ENCODE data around the gene TBC1D1. TPM values are rescaled to one million over a fixed set of nuclear protein-coding genes. Genes with fewer than 3 reads are reported as not detected.

TBC1D1 gene
- polyA plus RNA-seq, 1 donor (not counting 4 experiments of a cell fraction or from before 2014, with no cell fraction given): 32.5 TPM

DNA sequence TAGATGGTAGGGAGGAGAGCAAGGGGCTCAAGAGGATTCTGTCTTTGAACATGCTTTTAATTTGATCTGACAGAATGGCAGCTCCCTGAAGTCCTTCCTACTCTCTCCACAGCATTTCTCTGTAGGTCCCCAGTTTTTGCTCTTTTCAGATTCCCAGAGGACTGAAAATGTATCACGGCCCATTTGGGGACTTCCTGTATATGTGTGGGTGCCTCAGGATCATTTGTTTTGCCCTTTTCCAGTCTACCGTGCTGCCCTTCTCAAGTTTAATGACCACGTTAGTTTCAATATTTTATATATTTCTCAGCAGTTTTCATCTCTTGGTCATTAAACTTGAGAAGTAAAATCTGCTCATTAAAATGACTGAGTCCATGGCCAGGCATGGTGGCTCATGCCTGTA lies 2.3 kb downstream of the TBC1D1 start:
- H3K4me3 ChIP-seq (ENCODE audit: control insufficient read depth in 2 of 3, extremely low read depth in 1 of 3, insufficient read depth in 2 of 3, low read depth in 1 of 3, low read length in 3 of 3): no peak overlapping the region
- H3K4me1 ChIP-seq (ENCODE audit: control insufficient read depth, extremely low read depth, insufficient read depth, low read length): no peaks in the 10 kb centered on the region
- no peaks in the 10 kb centered on the region for H3K9me1 ChIP-seq (ENCODE audit: control insufficient read depth, extremely low read depth, insufficient read depth, low read length)
- FAIRE-seq (no peak), DNase-seq (ENCODE audit: low read depth, low spot score) (no peak)
- H3K36me3 ChIP-seq (ENCODE audit: control insufficient read depth in 2 of 2, extremely low read depth in 1 of 2, insufficient read depth in 2 of 2, low read length in 2 of 2): no peaks in the 10 kb centered on the region
- no peak overlapping the region for H2AFZ ChIP-seq (ENCODE audit: control insufficient read depth, low read length)
- no peaks in the 10 kb centered on the region for H3K79me2 ChIP-seq (ENCODE audit: control insufficient read depth, insufficient read depth, low read length)
- H3K27me3 ChIP-seq (ENCODE audit: control insufficient read depth, extremely low read depth, insufficient read depth, low read length): peaks cover 47% of the 10 kb centered on the region
- no peak overlapping the region for H3K27ac ChIP-seq (ENCODE audit: control insufficient read depth, insufficient read depth, low read length)
- TF ChIP-seq, protein P1, sequence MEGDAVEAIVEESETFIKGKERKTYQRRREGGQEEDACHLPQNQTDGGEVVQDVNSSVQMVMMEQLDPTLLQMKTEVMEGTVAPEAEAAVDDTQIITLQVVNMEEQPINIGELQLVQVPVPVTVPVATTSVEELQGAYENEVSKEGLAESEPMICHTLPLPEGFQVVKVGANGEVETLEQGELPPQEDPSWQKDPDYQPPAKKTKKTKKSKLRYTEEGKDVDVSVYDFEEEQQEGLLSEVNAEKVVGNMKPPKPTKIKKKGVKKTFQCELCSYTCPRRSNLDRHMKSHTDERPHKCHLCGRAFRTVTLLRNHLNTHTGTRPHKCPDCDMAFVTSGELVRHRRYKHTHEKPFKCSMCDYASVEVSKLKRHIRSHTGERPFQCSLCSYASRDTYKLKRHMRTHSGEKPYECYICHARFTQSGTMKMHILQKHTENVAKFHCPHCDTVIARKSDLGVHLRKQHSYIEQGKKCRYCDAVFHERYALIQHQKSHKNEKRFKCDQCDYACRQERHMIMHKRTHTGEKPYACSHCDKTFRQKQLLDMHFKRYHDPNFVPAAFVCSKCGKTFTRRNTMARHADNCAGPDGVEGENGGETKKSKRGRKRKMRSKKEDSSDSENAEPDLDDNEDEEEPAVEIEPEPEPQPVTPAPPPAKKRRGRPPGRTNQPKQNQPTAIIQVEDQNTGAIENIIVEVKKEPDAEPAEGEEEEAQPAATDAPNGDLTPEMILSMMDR (optimal IDR thresholded peaks at IDR 0.05 in 1 of 3, IDR thresholded peaks at IDR 0.05 in 1 of 3, conservative IDR thresholded peaks at IDR 0.05 in 1 of 3; ENCODE audit: extremely low read depth in 1 of 3, insufficient read depth in 2 of 3, low read length in 3 of 3): no peak
- no peak for TF ChIP-seq EZH2 (IDR thresholded peaks at IDR 0.05; ENCODE audit: low read length)
- H3K4me2 ChIP-seq (ENCODE audit: control insufficient read depth, extremely low read depth, insufficient read depth, low read depth, low read length): no peak overlapping the region
- no peaks in the 10 kb centered on the region for H3K9me3 ChIP-seq (ENCODE audit: control insufficient read depth, low read depth, low read length)
- dilution Hi-C loops (cut with MboI; ENCODE audit: extremely low pct_ligation_motif_present, low sequenced_read_pairs): no loop called here
- H3K9ac ChIP-seq (ENCODE audit: control insufficient read depth, extremely low read depth, insufficient read depth, low read length): no peak overlapping the region
- no peaks in the 10 kb centered on the region for H4K20me1 ChIP-seq (ENCODE audit: control insufficient read depth, extremely low read depth, insufficient read depth, low read length)

DNA sequence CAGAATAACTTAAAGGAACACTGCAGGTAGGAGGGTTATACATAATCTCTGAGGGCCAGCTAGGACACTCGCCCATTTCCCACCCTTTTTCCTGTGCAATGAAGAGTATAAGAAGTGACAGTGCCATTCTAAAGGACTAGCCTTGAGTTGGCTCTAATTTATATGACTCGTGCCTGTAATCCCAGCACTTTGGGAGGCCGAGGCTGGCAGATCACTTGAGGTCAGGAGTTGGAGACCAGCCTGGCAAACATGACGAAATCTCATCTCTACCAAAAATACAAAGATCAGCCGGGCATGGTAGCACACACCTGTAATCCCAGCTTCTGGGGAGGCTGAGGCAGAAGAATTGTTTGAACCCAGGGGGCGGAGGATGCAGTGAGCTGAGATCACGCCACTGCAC lies 4.4 kb downstream of the TBC1D1 start:
- H3K27ac ChIP-seq (ENCODE audit: control insufficient read depth, insufficient read depth, low read length): no peak overlapping the region
- H4K20me1 ChIP-seq (ENCODE audit: control insufficient read depth, extremely low read depth, insufficient read depth, low read length): no peaks in the 10 kb centered on the region
- TF ChIP-seq, protein P1 (optimal IDR thresholded peaks at IDR 0.05 in 1 of 3, IDR thresholded peaks at IDR 0.05 in 1 of 3, conservative IDR thresholded peaks at IDR 0.05 in 1 of 3; ENCODE audit: extremely low read depth in 1 of 3, insufficient read depth in 2 of 3, low read length in 3 of 3): no peak
- TF ChIP-seq EZH2 (IDR thresholded peaks at IDR 0.05; ENCODE audit: low read length): no peak

More for the DNA sequence above, 4.4 kb downstream of the TBC1D1 start:
- no peaks in the 10 kb centered on the region for H3K9me1 ChIP-seq (ENCODE audit: control insufficient read depth, extremely low read depth, insufficient read depth, low read length)
- no peaks in the 10 kb centered on the region for H3K79me2 ChIP-seq (ENCODE audit: control insufficient read depth, insufficient read depth, low read length)
- no peak overlapping the region for H3K4me2 ChIP-seq (ENCODE audit: control insufficient read depth, extremely low read depth, insufficient read depth, low read depth, low read length)
- H3K9me3 ChIP-seq (ENCODE audit: control insufficient read depth, low read depth, low read length): no peaks in the 10 kb centered on the region
- dilution Hi-C loops (cut with MboI; ENCODE audit: extremely low pct_ligation_motif_present, low sequenced_read_pairs): no loop called here
- DNase-seq (ENCODE audit: low read depth, low spot score) (no peak), FAIRE-seq (no peak)
- no peaks in the 10 kb centered on the region for H3K36me3 ChIP-seq (ENCODE audit: control insufficient read depth in 2 of 2, extremely low read depth in 1 of 2, insufficient read depth in 2 of 2, low read length in 2 of 2)
- no peaks in the 10 kb centered on the region for H3K4me1 ChIP-seq (ENCODE audit: control insufficient read depth, extremely low read depth, insufficient read depth, low read length)
- no peak overlapping the region for H3K9ac ChIP-seq (ENCODE audit: control insufficient read depth, extremely low read depth, insufficient read depth, low read length)
- peaks cover 30% of the 10 kb centered on the region for H3K27me3 ChIP-seq (ENCODE audit: control insufficient read depth, extremely low read depth, insufficient read depth, low read length)
- no peak overlapping the region for H2AFZ ChIP-seq (ENCODE audit: control insufficient read depth, low read length)
- H3K4me3 ChIP-seq (ENCODE audit: control insufficient read depth in 2 of 3, extremely low read depth in 1 of 3, insufficient read depth in 2 of 3, low read depth in 1 of 3, low read length in 3 of 3): no peak overlapping the region

All from keratinocyte (primary cell).